PC-9 (cell line): ENCODE data around the gene ZNF700. TPM values are rescaled to one million over a fixed set of nuclear protein-coding genes. Genes with fewer than 3 reads are reported as not detected.

Experiments used
- BruUV-seq: library from RNA; stranded (reverse); fragments of 400-500 nt; replicated peaks from 2 replicates; lab custom pipeline; 2021; lab: Mats Ljungman, UMichigan
- CTCF ChIA-PET: fragments of 300-600 bp; sonication (Branson Sonifier 250); formaldehyde crosslinking; loops from one replicate; lab custom pipeline; 2022; ENCODE audit warnings: antibody characterized with exemption; lab: Charles Lee
- POLR2A ChIA-PET: fragments of 300-600 bp; sonication (Branson Sonifier 250); formaldehyde crosslinking; loops from one replicate; lab custom pipeline; 2022; ENCODE audit warnings: antibody characterized with exemption; ENCODE audit not compliant: unreplicated experiment; lab: Charles Lee
- DNase-seq, 2 experiments: peaks; one replicate each; pipeline versions ENCODE4 v3.0.0 to v3.0.0-alpha.2; 2015 to 2022; ENCODE audit warnings: mixed read lengths in 1 of 2
- H2AFZ ChIP-seq: fragments of 200-600 bp; sonication (generic); 2 replicates; pipeline ENCODE4 v1.8.1; 2017; ENCODE audit warnings: antibody characterized with exemption
- H3F3A ChIP-seq: fragments of 200-600 bp; sonication (generic); 2 replicates; pipeline ENCODE4 v1.8.1; 2017; ENCODE audit warnings: antibody characterized with exemption, mild to moderate bottlenecking, low read depth; ENCODE audit not compliant: insufficient read depth
- H3K27ac ChIP-seq: fragments of 200-600 bp; sonication (generic); 2 replicates; pipeline ENCODE4 v1.6.1; 2016; ENCODE audit warnings: mixed run types
- H3K27me3 ChIP-seq: fragments of 200-600 bp; sonication (generic); 2 replicates; pipeline ENCODE4 v1.6.1; 2016; ENCODE audit warnings: low read depth, mixed run types; ENCODE audit not compliant: insufficient read depth
- H3K36me3 ChIP-seq: fragments of 200-600 bp; sonication (generic); 2 replicates; pipeline ENCODE4 v1.6.1; 2016; ENCODE audit warnings: low read depth, mixed run types
- H3K4me1 ChIP-seq: fragments of 200-600 bp; sonication (generic); replicated peaks from 2 replicates; pipeline ENCODE4 v1.6.1; 2016; ENCODE audit warnings: mixed run types; ENCODE audit not compliant: insufficient read depth
- H3K4me2 ChIP-seq: fragments of 200-600 bp; sonication (generic); 2 replicates; pipeline ENCODE4 v1.6.1; 2017; ENCODE audit warnings: mixed run types
- H3K4me3 ChIP-seq: fragments of 200-600 bp; sonication (generic); 2 replicates; pipeline ENCODE4 v1.6.1; 2016; ENCODE audit warnings: mixed run types
- H3K79me2 ChIP-seq: fragments of 200-600 bp; sonication (generic); 2 replicates; pipeline ENCODE4 v1.6.1; 2017; ENCODE audit warnings: low read depth, mixed run types
- H3K9me2 ChIP-seq: fragments of 200-600 bp; sonication (generic); 2 replicates; pipeline ENCODE4 v1.8.1; 2017; ENCODE audit warnings: mild to moderate bottlenecking; ENCODE audit not compliant: insufficient read depth
- H3K9me3 ChIP-seq: fragments of 200-600 bp; sonication (generic); 2 replicates; pipeline ENCODE4 v1.8.1; 2016; ENCODE audit warnings: low read depth; ENCODE audit not compliant: insufficient read depth
- H4K20me1 ChIP-seq: fragments of 200-600 bp; sonication (generic); 2 replicates; pipeline ENCODE4 v1.8.1; 2017; ENCODE audit not compliant: insufficient read depth
- EZH2 ChIP-seq: fragments of 200-600 bp; sonication (generic); IDR thresholded peaks from 2 replicates; pipeline ENCODE4 v1.8.0; 2017; ENCODE audit warnings: antibody characterized with exemption, low read depth
- intact Hi-C: fragments of 100-400 bp; cut with micrococcal nuclease; formaldehyde crosslinking; loops from one replicate; pipeline ENCODE4 v1.10.0; 2022; ENCODE audit not compliant: unreplicated experiment
- total RNA-seq: library from RNA; stranded (reverse); gene quantifications from 2 replicates; pipeline ENCODE4 v1.2.3, GENCODE V29; 2021
- TF ChIP-seq, protein P1 (sequence below): fragments of 200-600 bp; sonication (generic); conservative IDR thresholded peaks from 2 replicates; pipeline ENCODE4 v1.6.1; 2017; ENCODE audit warnings: mixed run types, antibody characterized with exemption, mild to moderate bottlenecking, moderate library complexity

Gene ZNF700
- total RNA-seq, 1 experiment from 2014 or later, result 7.6 TPM

- TF ChIP-seq, protein P1, sequence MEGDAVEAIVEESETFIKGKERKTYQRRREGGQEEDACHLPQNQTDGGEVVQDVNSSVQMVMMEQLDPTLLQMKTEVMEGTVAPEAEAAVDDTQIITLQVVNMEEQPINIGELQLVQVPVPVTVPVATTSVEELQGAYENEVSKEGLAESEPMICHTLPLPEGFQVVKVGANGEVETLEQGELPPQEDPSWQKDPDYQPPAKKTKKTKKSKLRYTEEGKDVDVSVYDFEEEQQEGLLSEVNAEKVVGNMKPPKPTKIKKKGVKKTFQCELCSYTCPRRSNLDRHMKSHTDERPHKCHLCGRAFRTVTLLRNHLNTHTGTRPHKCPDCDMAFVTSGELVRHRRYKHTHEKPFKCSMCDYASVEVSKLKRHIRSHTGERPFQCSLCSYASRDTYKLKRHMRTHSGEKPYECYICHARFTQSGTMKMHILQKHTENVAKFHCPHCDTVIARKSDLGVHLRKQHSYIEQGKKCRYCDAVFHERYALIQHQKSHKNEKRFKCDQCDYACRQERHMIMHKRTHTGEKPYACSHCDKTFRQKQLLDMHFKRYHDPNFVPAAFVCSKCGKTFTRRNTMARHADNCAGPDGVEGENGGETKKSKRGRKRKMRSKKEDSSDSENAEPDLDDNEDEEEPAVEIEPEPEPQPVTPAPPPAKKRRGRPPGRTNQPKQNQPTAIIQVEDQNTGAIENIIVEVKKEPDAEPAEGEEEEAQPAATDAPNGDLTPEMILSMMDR, result no peak
- TF ChIP-seq EZH2, result no peak
- Histone ChIP-seq H3K9me2 (no peaks in the 10 kb centered on the region; the same call in 1 of the 2 replicates), H3K27me3 (peaks cover 7% of the 10 kb centered on the region; the same call in 1 of the 2 replicates), H3K4me3 (no peak overlapping the region), H4K20me1 (no peaks in the 10 kb centered on the region), H3K4me2 (no peak overlapping the region), H3K4me1 (no peaks in the 10 kb centered on the region), H3F3A (no peaks in the 10 kb centered on the region), H3K79me2 (no peaks in the 10 kb centered on the region), H2AFZ (no peak overlapping the region), H3K36me3 (no peaks in the 10 kb centered on the region), H3K9me3 (0 out of 2 replicates have a peak, but pooled peaks cover 3% of the 10 kb centered on the region), H3K27ac (no peak overlapping the region)
- ChIA-PET POLR2A (no interaction called here), CTCF (no interaction called here)
- intact Hi-C loops, result no loop called here
- no TSS peak for BruUV-seq
- no peak for DNase-seq
These were observed 45.3 kb downstream of the ZNF700 start for GRCh38 chr19:11970174-11970573.

GRCh38 chr19:11971041-11971440 is 46.1 kb downstream of the ZNF700 start:
- no peaks in the 10 kb centered on the region; the same call in 1 of the 2 replicates for H3K9me2 ChIP-seq
- no peak overlapping the region for H3K4me3 ChIP-seq
- H3K27ac ChIP-seq, result no peak overlapping the region
- TF ChIP-seq EZH2, result no peak
- TF ChIP-seq, protein P1, result no peak
- H2AFZ ChIP-seq, result no peak overlapping the region
- intact Hi-C loops, result no loop called here
- no peak for DNase-seq
- ChIA-PET POLR2A (no interaction called here), CTCF (no interaction called here)
- peaks cover 7% of the 10 kb centered on the region; the same call in 1 of the 2 replicates for H3K27me3 ChIP-seq
- H3K79me2 ChIP-seq, result no peaks in the 10 kb centered on the region
- H3K9me3 ChIP-seq, result 0 out of 2 replicates have a peak, but pooled peaks cover 3% of the 10 kb centered on the region
- no peaks in the 10 kb centered on the region for H3F3A ChIP-seq
- no peaks in the 10 kb centered on the region for H3K4me1 ChIP-seq
- H3K4me2 ChIP-seq, result no peak overlapping the region
- no peaks in the 10 kb centered on the region for H4K20me1 ChIP-seq
- BruUV-seq, result no TSS peak
- H3K36me3 ChIP-seq, result no peaks in the 10 kb centered on the region

DNA sequence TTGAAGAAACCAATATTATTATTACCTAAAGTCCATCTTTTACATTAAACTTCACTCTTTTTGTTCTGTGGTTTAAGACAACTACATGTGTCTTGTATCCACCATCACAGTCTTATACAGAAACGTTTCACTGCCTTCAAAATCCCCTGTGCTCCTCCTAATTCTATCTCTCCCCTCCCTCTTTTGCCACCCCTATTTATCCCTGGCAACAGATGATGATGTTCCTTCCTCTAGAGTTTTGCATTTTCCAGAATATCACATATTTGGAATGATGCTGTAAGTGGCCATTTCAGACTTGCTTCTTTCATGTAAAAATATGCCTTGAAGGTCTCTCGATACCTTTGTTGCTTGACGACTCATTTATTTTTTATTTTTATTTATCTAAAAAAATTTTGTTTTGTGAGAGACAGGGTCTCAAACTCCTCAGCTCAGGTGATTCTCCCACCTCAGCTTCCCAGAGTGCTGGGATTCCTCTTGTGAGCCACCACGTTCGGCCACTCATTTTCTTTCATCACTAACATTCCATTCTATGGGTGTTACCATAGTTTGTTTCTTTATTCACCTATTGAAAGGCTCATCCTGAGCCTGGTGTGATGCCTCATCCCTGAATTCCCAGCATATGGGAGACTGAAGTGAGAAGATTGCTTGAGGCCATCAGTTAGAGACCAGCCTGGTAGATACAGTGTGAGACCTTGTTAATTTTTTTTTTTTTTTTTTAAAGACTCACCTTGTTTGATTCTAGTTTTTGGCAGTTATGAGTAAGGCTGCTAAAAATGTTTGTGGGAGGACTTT is 48.3 kb downstream of the ZNF700 start:
- Histone ChIP-seq H3K4me2 (no peak overlapping the region), H3K4me3 (no peak overlapping the region), H3K4me1 (no peaks in the 10 kb centered on the region), H3K27me3 (peaks cover 7% of the 10 kb centered on the region; the same call in 1 of the 2 replicates), H3K79me2 (no peaks in the 10 kb centered on the region), H3K9me3 (peaks cover 8% of the 10 kb centered on the region; the same call in 1 of the 2 replicates), H3K36me3 (no peaks in the 10 kb centered on the region), H3F3A (no peaks in the 10 kb centered on the region), H3K9me2 (no peaks in the 10 kb centered on the region; the same call in 1 of the 2 replicates), H4K20me1 (no peaks in the 10 kb centered on the region), H3K27ac (no peak overlapping the region), H2AFZ (no peak overlapping the region)
- no peak for TF ChIP-seq EZH2
- TF ChIP-seq, protein P1, result no peak
- POLR2A ChIA-PET, result no interaction called here
- intact Hi-C loops, result no loop called here
- DNase-seq, result no peak
- BruUV-seq, result no TSS peak
- CTCF ChIA-PET, result no interaction called here
